IMR-90 (cell line): ENCODE results near the gene ADARB2.

Experiments
- BHLHE40 ChIP-seq: fragments of 150-350 bp; IDR thresholded peaks from 2 replicates; pipeline ENCODE4 v1.6.1; 2016; ENCODE audit warnings: mild to moderate bottlenecking, low read depth, low read length
- CTCF ChIP-seq: conservative IDR thresholded peaks from 2 replicates; pipeline ENCODE4 v1.5.1; 2012; ENCODE audit warnings: mild to moderate bottlenecking, low read depth, low read length, improper control_type of control experiment
- ELK1 ChIP-seq: fragments of 150-350 bp; IDR thresholded peaks from 2 replicates; pipeline ENCODE4 v1.6.1; 2016; ENCODE audit warnings: low read depth, mild to moderate bottlenecking, low read length, moderate library complexity, borderline replicate concordance
- POLR2A ChIP-seq: IDR thresholded peaks from 2 replicates; pipeline ENCODE4 v1.6.1; 2012; ENCODE audit warnings: mild to moderate bottlenecking, low read depth, low read length

- TF ChIP-seq CTCF (no peak), ELK1 (no peak), POLR2A (no peak), BHLHE40 (no peak)
Observed at GRCh38 chr10:1253523-1254353, 483.6 kb downstream of the ADARB2 start.
